Natural killer cell (primary cell): ENCODE measurements around the gene FARS2. TPM values are rescaled to one million over a fixed set of nuclear protein-coding genes. Genes with fewer than 3 reads are reported as not detected.

Source experiments
- ATAC-seq, 3 donors: fragments of 150-1000 bp in 2 of 3; fragments of 200-7000 bp in 1 of 3; cut with Tn5 transposase; 1 replicate in 1 of 3; 2 replicates in 2 of 3; pipeline ENCODE4 v1.10.0; 2021; ENCODE audit warnings: mild to moderate bottlenecking in 2 of 3, moderate library complexity in 2 of 3
- DNase-seq, 2 donors: peaks; one replicate each; pipeline versions ENCODE4 v3.0.0 to v3.0.0-alpha.2; 2013 to 2021; ENCODE audit warnings: mixed read lengths in 1 of 2
- H3K27ac ChIP-seq: one replicate; pipeline ENCODE4 v1.5.1; 2013; ENCODE audit warnings: mild to moderate bottlenecking, low read length
- H3K27me3 ChIP-seq: one replicate; pipeline ENCODE4 v1.6.1; 2013; ENCODE audit warnings: low read length; ENCODE audit not compliant: control insufficient read depth, insufficient read depth
- H3K36me3 ChIP-seq: one replicate; pipeline ENCODE4 v1.6.1; 2013; ENCODE audit warnings: low read length; ENCODE audit not compliant: control insufficient read depth, insufficient read depth
- H3K4me1 ChIP-seq: one replicate; pipeline ENCODE4 v1.6.1; 2013; ENCODE audit warnings: low read length; ENCODE audit not compliant: control insufficient read depth, insufficient read depth
- H3K4me3 ChIP-seq: one replicate; pipeline ENCODE4 v1.5.1; 2013; ENCODE audit warnings: low read length
- H3K9me3 ChIP-seq: one replicate; pipeline ENCODE4 v1.6.1; 2013; ENCODE audit warnings: low read length; ENCODE audit not compliant: control insufficient read depth, insufficient read depth
- H3K27ac Mint-ChIP-seq, 2 donors: one replicate each; pipeline ENCODE4 v1.8.0; 2022; ENCODE audit warnings: mild to moderate bottlenecking in 2 of 2, mixed read lengths in 2 of 2, moderate library complexity in 1 of 2
- H3K27me3 Mint-ChIP-seq, 2 donors: one replicate each; pipeline ENCODE4 v1.8.0; 2022; ENCODE audit warnings: low read depth in 2 of 2, mixed read lengths in 2 of 2
- H3K36me3 Mint-ChIP-seq: one replicate; pipeline ENCODE4 v1.8.0; 2022; ENCODE audit warnings: mixed read lengths
- H3K4me1 Mint-ChIP-seq, 2 donors: one replicate each; pipeline ENCODE4 v1.8.0; 2022; ENCODE audit warnings: mixed read lengths in 2 of 2
- H3K4me3 Mint-ChIP-seq: one replicate; pipeline ENCODE4 v1.8.0; 2022; ENCODE audit warnings: mild to moderate bottlenecking, moderate library complexity, mixed read lengths
- H3K9me3 Mint-ChIP-seq, 2 donors: one replicate each; pipeline ENCODE4 v1.8.0; 2022; ENCODE audit warnings: mixed read lengths in 2 of 2
- CTCF ChIP-seq: fragments of 200-600 bp; IDR thresholded peaks from one replicate; pipeline ENCODE4 v1.8.0; 2022; ENCODE audit warnings: antibody characterized with exemption
- WGBS: methylation state at CpG from one replicate; pipeline ENCODE4 v1.1.7; 2013; ENCODE audit warnings: missing lambda C conversion rate; ENCODE audit not compliant: insufficient coverage; 5-methylcytosine and 5-hydroxymethylcytosine counted together
- intact Hi-C: fragments of 100-400 bp; cut with micrococcal nuclease; formaldehyde crosslinking; loops from one replicate; pipeline ENCODE4 v1.14.2; 2022
- total RNA-seq, 4 donors: library from RNA; stranded (reverse); fragments of 120-200 nt in 1 of 4; gene quantifications; one replicate each; pipeline versions ENCODE4 v1.2.3 to v1.2.4, GENCODE V29; 2013 to 2022

The FARS2 gene
- total RNA-seq, 3 donors from 2014 or later (not counting 1 experiment from before 2014, with no cell fraction given), result 15.3 to 24.8 (median 22.7) TPM

DNA sequence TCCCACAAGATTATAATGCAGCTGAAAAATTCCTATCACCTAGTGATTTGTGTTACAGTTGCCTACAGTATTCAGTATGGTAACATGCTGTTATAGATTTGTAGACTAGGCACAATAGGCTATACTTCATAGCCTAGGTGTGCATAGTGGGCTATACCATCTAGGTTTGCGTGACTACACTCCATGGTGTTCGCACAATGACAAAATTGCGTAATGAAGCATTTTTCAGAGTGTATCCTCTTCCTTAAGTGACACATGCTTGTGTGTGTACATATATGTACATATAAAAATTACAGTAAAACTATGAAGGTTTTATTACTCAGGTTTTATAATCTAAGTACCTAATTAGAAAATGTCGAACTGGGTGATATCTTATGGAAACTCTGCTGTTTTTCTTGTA is 133.0 kb downstream of the FARS2 start:
- intact Hi-C loops, result no loop called here
- H3K4me1 ChIP-seq, result no peaks in the 10 kb centered on the region

GRCh38 chr6:5395719-5396118 is 134.4 kb downstream of the FARS2 start:
- H3K4me1 Mint-ChIP-seq, result peaks cover 0 to 4% of the 10 kb centered on the region in 2 donors
- no peaks in the 10 kb centered on the region for H3K9me3 ChIP-seq
- ATAC-seq (no peak), DNase-seq (no peak)
- TF ChIP-seq CTCF, result no peak
- H3K27me3 ChIP-seq, result no peaks in the 10 kb centered on the region
- H3K27ac Mint-ChIP-seq, result no peak overlapping the region
- H3K4me3 Mint-ChIP-seq, result no peak overlapping the region
- intact Hi-C loops, result no loop called here
- no peaks in the 10 kb centered on the region for H3K9me3 Mint-ChIP-seq
- no peak overlapping the region for H3K27ac ChIP-seq
- H3K36me3 Mint-ChIP-seq, result no peaks in the 10 kb centered on the region
- no peaks in the 10 kb centered on the region for H3K27me3 Mint-ChIP-seq
- no peaks in the 10 kb centered on the region for H3K4me1 ChIP-seq
- no peak overlapping the region for H3K4me3 ChIP-seq
- no peaks in the 10 kb centered on the region for H3K36me3 ChIP-seq

More for the DNA sequence above, 133.0 kb downstream of the FARS2 start:
- TF ChIP-seq CTCF, result no peak
- DNase-seq (no peak), ATAC-seq (no peak)
- Mint-ChIP-seq H3K9me3 (no peaks in the 10 kb centered on the region), H3K4me3 (no peak overlapping the region), H3K27me3 (no peaks in the 10 kb centered on the region), H3K36me3 (no peaks in the 10 kb centered on the region), H3K4me1 (peaks cover 2 to 4% of the 10 kb centered on the region in 2 donors), H3K27ac (no peak overlapping the region)
- WGBS, result 94% methylated on average over 2 of the region's 4 CpGs
- Histone ChIP-seq H3K27ac (no peak overlapping the region), H3K9me3 (no peaks in the 10 kb centered on the region), H3K4me3 (no peak overlapping the region), H3K36me3 (no peaks in the 10 kb centered on the region), H3K27me3 (no peaks in the 10 kb centered on the region)

- Histone ChIP-seq H3K27me3 (no peaks in the 10 kb centered on the region), H3K4me1 (no peaks in the 10 kb centered on the region), H3K9me3 (no peaks in the 10 kb centered on the region), H3K27ac (no peak overlapping the region), H3K36me3 (no peaks in the 10 kb centered on the region), H3K4me3 (no peak overlapping the region)
- ATAC-seq, result peak; percentile 63 to 74 (median 68)
- peak; percentile 52 for TF ChIP-seq CTCF
- intact Hi-C loops, result loop anchor here (1.0 kb wide), 1 partner anchor 255 kb away; no protein-coding TSS in a partner anchor
- Mint-ChIP-seq H3K27me3 (no peaks in the 10 kb centered on the region), H3K27ac (no peak overlapping the region), H3K9me3 (no peaks in the 10 kb centered on the region), H3K36me3 (no peaks in the 10 kb centered on the region), H3K4me3 (no peak overlapping the region), H3K4me1 (peaks cover 9 to 11% of the 10 kb centered on the region in 2 donors)
- DNase-seq, result peak in 1 of 2 donors; percentile 62
- no CpG with 5 or more reads among the region's 1 CpG for WGBS
These were observed 137.2 kb downstream of the FARS2 start for GRCh38 chr6:5398530-5398929.

- DNase-seq (no peak), ATAC-seq (no peak)
- Histone ChIP-seq H3K27me3 (no peaks in the 10 kb centered on the region), H3K27ac (no peak overlapping the region), H3K9me3 (no peaks in the 10 kb centered on the region), H3K4me1 (no peaks in the 10 kb centered on the region), H3K36me3 (no peaks in the 10 kb centered on the region), H3K4me3 (no peak overlapping the region)
- Mint-ChIP-seq H3K4me3 (no peak overlapping the region), H3K27ac (no peak overlapping the region), H3K36me3 (no peaks in the 10 kb centered on the region), H3K27me3 (no peaks in the 10 kb centered on the region), H3K9me3 (no peaks in the 10 kb centered on the region), H3K4me1 (peaks cover 10 to 11% of the 10 kb centered on the region in 2 donors)
- WGBS, result no CpG with 5 or more reads among the region's 2 CpGs
- no peak for TF ChIP-seq CTCF
- intact Hi-C loops, result no loop called here
These were observed 138.1 kb downstream of the FARS2 start for GRCh38 chr6:5399391-5399790.
